Stimulated activated CD4-positive, alpha-beta T cell treated with anti-CD3 and anti-CD28 coated beads, Interleukin-12 subunit alpha, Interleukin-12 subunit beta, amount 100 ng/mL, for 24 hours (primary cell): Measurements from ENCODE around the gene LRCOL1.

Source experiments
- DNase-seq, 2 experiments: peaks; one replicate each; pipeline ENCODE4 v3.0.0-alpha.2; 2020; ENCODE audit warnings: low read depth in 2 of 2

LRCOL1 gene

DNA sequence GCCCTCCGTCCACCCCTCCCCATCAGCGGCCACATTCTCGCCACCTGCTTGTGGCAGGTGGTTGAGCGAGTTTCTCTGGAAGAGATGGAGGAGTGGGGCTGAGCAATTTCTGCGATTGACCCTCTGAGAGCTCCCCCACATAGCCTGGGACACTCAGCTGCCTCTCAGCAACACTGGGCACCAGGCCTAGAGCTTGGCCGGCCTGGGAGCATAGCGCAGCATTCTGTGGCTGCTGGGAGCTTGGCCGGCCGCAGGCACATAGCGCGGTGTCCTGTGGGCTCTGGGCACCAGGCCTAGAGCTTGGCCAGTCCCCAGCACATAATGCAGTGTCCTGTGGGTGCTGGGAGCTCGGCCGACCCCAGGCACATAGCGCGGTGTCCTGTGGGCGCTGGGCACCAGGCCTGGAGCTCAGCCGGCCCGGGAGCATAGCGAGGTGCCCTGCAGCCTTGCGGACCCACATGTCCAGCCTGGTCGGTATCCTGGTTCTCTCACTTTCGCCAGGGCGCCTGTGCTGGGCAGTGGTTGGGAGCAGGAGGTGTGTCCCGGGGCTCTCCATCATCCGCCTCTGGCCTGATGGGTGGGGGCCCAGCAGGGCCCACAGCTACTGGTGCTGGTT, 43.8 kb downstream of the LRCOL1 start:
- no peak for DNase-seq

GRCh38 chr12:132565365-132565764, 45.0 kb downstream of the LRCOL1 start:
- DNase-seq: no peak

GRCh38 chr12:132563911-132564310, 46.5 kb downstream of the LRCOL1 start:
- DNase-seq: no peak

- DNase-seq: no peak
Observed at GRCh38 chr12:132562489-132563021, 47.8 kb downstream of the LRCOL1 start.

DNA sequence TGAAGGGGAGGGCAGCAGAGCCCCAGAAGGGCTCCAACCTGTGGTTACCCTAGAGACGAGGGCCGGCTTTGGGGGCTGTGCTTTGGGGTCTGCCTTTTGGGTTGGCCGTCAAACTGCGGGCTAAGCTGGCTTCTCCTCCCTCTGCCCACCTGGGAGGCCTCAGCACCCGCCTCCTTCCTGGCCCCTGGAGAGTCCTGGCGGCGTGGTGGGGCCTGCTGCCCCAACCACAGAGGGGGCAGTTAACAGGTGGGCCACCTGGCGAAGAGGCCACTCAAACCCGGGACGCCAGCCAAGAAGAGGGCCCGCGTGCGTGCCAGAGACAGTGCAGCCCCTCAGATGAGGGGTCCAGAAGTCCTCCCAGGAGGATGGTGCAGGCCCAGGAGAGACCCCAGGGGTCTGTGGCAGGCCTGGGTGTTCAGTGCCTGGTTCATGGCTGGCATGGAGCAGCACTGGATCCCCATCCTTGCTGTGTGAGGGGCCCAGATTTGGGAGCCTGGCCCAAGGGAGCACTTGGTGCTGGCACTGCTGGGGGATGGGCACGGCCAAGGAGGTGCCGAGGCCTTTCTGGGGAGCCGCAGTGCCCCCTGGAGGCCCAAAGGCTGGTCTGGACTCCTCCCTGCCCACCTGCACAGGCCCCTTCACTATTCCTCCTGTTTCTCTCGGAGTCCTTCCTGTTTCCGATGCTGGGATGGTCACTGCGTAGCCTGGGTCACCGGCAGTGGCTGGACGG, 48.8 kb downstream of the LRCOL1 start:
- peak in 1 of 2 experiments; percentile 33 for DNase-seq

- DNase-seq: peak; percentile 61 to 81
Observed at GRCh38 chr12:132560614-132561426, 49.6 kb downstream of the LRCOL1 start.

GRCh38 chr12:132560364-132560613, 50.1 kb downstream of the LRCOL1 start:
- peak in 1 of 2 experiments; percentile 29 for DNase-seq

GRCh38 chr12:132559652-132560363, 50.6 kb downstream of the LRCOL1 start:
- peak; percentile 27 to 43 for DNase-seq

GRCh38 chr12:132558861-132559623, 51.3 kb downstream of the LRCOL1 start:
- DNase-seq: no peak

DNA sequence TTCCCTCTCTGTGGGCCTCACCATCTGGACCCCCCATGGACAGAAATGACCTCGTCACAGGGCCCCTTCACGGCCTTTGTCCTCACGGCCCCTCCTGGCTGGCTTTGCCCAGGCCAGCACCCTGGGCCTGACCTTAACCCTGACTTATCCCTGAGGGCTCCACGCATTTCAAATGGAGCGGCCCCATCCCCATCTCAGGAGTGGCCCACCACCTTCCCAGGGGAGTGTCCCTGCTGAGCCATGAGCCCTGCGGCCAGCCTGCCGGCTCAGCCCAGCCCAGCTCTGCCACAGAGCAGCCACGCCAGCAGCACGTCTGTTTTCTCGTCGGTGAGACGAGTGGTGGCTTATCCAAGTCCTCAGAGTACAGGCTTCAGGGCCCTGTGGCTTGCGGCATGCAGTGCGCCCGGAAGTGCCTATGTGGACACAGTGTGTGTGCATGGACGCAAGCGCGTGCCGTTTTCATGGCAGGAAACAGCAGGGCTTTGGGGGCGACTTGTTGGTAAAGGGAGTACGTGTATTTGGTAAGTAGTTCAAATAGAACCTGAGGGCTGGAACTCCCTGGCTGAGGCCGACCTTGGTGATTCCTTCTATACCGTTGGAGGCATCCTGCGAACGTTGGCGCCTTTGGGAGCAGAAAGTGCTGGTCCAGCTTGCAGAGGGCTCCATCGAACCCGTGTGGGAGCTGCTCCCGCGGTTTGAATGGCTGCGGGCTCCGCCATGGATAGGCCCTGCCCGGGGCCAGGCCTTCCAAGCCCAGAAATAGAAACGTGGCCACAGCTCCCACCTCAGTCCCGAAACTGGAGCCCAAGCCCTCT, 52.1 kb downstream of the LRCOL1 start:
- no peak for DNase-seq

DNA sequence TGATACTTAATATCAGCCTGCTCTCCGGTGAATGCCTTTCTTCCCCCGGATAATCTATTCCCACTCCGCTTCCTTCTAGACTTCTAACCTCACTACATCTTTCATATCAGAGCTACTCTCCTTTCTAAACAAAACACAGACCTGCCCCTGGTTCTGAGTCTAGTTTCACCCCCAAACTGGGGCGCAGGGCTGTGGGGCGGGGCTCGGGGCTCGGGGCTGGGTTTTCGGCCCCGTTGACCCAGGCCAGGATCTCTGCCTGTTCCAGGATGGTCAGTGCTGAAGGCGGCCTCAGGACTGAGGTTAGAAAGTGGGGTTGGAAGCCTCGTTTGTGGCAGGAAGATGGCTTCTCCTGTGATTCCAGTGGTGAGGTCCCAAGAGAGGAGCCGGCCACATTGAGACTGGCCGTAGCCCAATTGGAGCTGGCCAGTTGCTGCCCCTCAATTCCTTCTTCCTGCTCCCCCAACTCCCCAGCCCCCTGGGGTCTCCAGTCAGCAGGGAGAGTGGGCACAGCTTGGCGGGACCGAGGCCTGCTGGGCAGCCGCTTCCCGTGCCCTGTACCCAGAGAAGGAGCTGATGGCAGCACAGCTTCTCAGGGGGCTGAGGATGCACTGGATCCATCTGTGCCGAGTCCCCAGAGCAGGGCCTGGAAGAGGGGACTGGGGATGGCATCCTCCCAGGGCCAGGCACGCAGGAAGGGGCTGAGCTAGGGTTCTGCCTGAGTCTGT, 52.9 kb downstream of the LRCOL1 start:
- DNase-seq: no peak

DNA sequence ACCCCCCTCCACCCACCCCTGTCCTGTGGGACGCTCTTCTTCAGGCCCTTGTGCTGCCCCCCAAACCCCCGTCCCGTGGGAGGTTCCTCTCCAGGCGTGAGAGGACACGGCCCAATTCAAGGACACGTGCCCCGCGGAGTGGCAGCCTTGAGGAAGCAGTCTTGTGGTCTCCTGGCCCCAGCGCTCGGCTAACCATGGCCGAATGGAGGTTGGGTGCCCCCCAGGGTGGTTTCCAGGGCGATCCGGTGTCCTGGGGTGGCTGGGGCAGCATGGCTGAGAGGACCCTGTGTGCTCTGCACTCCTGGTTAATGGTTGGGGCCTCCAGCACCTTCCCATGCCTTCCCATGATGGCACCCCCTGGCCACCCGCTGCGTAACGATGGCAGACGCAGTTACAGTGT, 53.6 kb downstream of the LRCOL1 start:
- no peak for DNase-seq

- no peak for DNase-seq
Observed at GRCh38 chr12:132556216-132556615, 54.2 kb downstream of the LRCOL1 start.

DNA sequence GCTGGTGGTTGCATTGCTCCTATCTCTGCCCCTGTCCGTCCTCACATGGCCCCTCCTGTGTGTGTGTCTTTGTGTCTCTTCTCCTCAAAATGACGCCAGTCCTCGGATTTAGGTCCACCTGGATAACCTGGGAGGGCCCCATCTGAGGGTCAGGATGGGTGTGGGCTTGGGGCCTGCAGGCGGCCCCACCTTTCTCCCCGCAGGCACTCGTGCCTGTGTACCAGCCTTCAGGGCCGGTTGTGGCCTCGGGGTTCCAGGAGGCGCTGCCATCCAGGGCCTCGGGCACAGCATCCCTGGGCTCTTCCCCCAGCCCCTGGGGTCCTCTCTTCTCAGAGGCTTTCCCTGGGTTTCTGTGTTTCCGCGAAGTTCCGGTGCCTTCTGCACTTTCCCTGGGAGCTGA, 54.7 kb downstream of the LRCOL1 start:
- no peak for DNase-seq

- DNase-seq: no peak
Observed at GRCh38 chr12:132554845-132555630, 55.3 kb downstream of the LRCOL1 start.
